K562 (cell line): ENCODE results near the gene MARK3. TPM values are rescaled to one million over a fixed set of nuclear protein-coding genes. Genes with fewer than 3 reads are reported as not detected.

ENCODE experiments used
- ILK ChIP-seq: fragments of 450-650 bp; IDR thresholded peaks from 2 replicates; pipeline ENCODE4 v1.6.1; 2016; ENCODE audit warnings: missing genetic modification characterization, low read depth, mild to moderate bottlenecking, missing compliant biosample characterization, moderate library complexity, borderline replicate concordance
- JUND ChIP-seq, 2 experiments: IDR thresholded peaks; 2 replicates in 1 of 2; 3 replicates in 1 of 2; pipeline ENCODE4 v1.6.1; 2011; ENCODE audit warnings: borderline replicate concordance in 2 of 2, low read depth in 2 of 2, low read length in 2 of 2, improper control_type of control experiment in 1 of 2, missing biosample characterization in 1 of 2, missing genetic modification characterization in 1 of 2, missing genetic modification reagents in 1 of 2
- MEF2D ChIP-seq: conservative IDR thresholded peaks from 2 replicates; pipeline ENCODE4 v1.6.1; 2016; ENCODE audit warnings: low read depth, missing genetic modification characterization, missing compliant biosample characterization
- NFE2 ChIP-seq: IDR thresholded peaks from 2 replicates; pipeline ENCODE4 v1.6.1; 2014; ENCODE audit warnings: antibody characterized with exemption, low read depth
- RNF2 ChIP-seq: sonication (generic); IDR thresholded peaks from 2 replicates; pipeline ENCODE4 v1.6.1; 2016
- SAP30 ChIP-seq: fragments of 200-600 bp; sonication (generic); IDR thresholded peaks from 2 replicates; pipeline ENCODE4 v1.6.1; 2012; ENCODE audit warnings: borderline replicate concordance, low read depth, mild to moderate bottlenecking, moderate library complexity, low read length, control low read depth, inconsistent platforms; ENCODE audit not compliant: insufficient read depth, poor library complexity, severe bottlenecking
- ZNF253 ChIP-seq: fragments of 250-450 bp; sonication (Bioruptor Pico); conservative IDR thresholded peaks from 2 replicates; pipeline ENCODE4 v1.6.1; 2021; ENCODE audit warnings: mild to moderate bottlenecking
- ZNF282 ChIP-seq: sonication (generic); formaldehyde crosslinking; IDR thresholded peaks from 2 replicates; pipeline ENCODE4 v1.8.1; 2023; ENCODE audit warnings: missing genetic modification reagents
- polyA plus RNA-seq, 8 experiments: library from polyadenylated mRNA; depleted of rRNA in 4 of 8; stranded (reverse) in 5 of 8; unstranded in 3 of 8; fragments of >200 nt; fragmentation: Nextera tagmentation in 2 of 8; fragmentation: Illumina TruSeq in 1 of 8; extraction: Ambion mirVana in 2 of 8; extraction: Trizol in 1 of 8; gene quantifications; 2 replicates each; pipeline versions ENCODE4 v1.2.1 to v1.2.3, GENCODE V29; 2011 to 2014; ENCODE audit warnings: inconsistent platforms in 1 of 8, missing spikeins in 1 of 8
- total RNA-seq, 7 experiments: library from RNA; depleted of rRNA in 6 of 7; stranded (reverse); fragments of >200 nt in 6 of 7; fragmentation: Illumina TruSeq in 2 of 7; extraction: Trizol in 2 of 7; gene quantifications; 2 replicates each; pipeline versions ENCODE4 v1.2.1 to v1.2.3, GENCODE V29; 2011 to 2021; ENCODE audit warnings: low replicate concordance in 1 of 7
- TF ChIP-seq, protein P1 (sequence below): fragments of 450-650 bp; conservative IDR thresholded peaks from 2 replicates; pipeline ENCODE4 v1.6.1; 2016; ENCODE audit warnings: missing genetic modification characterization, low read depth, mild to moderate bottlenecking, control low read depth, missing compliant biosample characterization
- TF ChIP-seq, protein P2 (sequence below): fragments of 450-650 bp; IDR thresholded peaks from 2 replicates; pipeline ENCODE4 v1.6.1; 2016; ENCODE audit warnings: missing biosample characterization, missing genetic modification characterization
- TF ChIP-seq, protein P3 (sequence below): fragments of 250-450 bp; sonication (Bioruptor Pico); IDR thresholded peaks from 2 replicates; pipeline ENCODE4 v1.9.0; 2021; ENCODE audit warnings: mild to moderate bottlenecking
- TF ChIP-seq, protein P4 (sequence below): fragments of 250-450 bp; sonication (Bioruptor Pico); IDR thresholded peaks from 2 replicates; pipeline ENCODE4 v1.8.0; 2022; ENCODE audit warnings: inconsistent platforms, mild to moderate bottlenecking, moderate library complexity, borderline replicate concordance
- TF ChIP-seq, protein P5 (sequence below): fragments of 250-450 bp; sonication (Bioruptor Pico); IDR thresholded peaks from 2 replicates; pipeline ENCODE4 v1.4.0; 2020; ENCODE audit warnings: mild to moderate bottlenecking, moderate library complexity

Gene MARK3
- total and polyA plus RNA-seq, 9 of the 15 experiments (the other 6 are each of a cell fraction or from before 2014, with no cell fraction given) = 10.1 to 68.7 (median 56.3) TPM

DNA sequence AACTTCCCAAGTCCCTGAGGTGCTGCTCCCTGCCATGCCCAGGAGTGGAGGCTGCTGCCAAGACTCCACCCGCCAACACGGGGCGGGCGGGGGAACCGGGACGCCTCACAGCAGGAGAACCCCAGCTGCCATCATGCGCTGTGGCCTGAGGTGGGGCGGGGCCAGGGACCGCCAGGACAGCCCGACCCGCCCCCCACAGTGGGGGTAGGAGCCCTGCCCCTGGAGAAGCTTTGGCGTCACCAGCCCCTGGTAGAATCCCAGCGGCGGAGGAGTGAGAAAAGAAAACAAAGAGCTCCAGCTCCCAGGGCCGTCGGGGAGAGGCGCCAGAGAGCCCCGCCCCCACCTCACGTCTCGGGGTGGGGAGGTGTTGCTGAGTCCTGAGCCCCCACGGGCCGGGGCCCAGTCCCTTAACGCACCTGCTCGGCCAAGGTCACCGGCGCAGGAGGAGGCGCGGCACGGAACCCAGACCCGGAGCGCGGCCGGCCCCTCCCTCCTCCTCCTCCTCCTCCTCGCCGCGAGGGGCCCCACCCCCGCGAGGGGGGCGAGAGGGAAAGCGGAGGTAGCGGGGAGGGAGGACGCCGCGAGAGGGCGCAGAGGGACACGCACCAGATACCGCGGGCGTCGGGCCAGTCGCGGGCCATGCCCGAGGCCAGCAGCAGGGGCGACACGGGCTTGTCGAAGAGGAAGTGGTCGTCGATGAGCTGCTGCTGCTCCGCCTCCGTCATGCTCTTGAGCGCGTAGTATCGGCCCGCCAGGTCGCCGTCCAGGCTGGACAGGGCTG is 135.6 kb downstream of the MARK3 start (continued):
- TF ChIP-seq, protein P1, sequence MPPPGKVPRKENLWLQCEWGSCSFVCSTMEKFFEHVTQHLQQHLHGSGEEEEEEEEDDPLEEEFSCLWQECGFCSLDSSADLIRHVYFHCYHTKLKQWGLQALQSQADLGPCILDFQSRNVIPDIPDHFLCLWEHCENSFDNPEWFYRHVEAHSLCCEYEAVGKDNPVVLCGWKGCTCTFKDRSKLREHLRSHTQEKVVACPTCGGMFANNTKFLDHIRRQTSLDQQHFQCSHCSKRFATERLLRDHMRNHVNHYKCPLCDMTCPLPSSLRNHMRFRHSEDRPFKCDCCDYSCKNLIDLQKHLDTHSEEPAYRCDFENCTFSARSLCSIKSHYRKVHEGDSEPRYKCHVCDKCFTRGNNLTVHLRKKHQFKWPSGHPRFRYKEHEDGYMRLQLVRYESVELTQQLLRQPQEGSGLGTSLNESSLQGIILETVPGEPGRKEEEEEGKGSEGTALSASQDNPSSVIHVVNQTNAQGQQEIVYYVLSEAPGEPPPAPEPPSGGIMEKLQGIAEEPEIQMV = no peak
- TF ChIP-seq JUND (IDR thresholded peaks at IDR 0.05; ENCODE audit: borderline replicate concordance, low read depth, low read length) (no peak), JUND (tag; IDR thresholded peaks at IDR 0.05; ENCODE audit: borderline replicate concordance, low read depth, low read length) (no peak; the same call in 2 of the 3 replicates), NFE2 (no peak), ZNF282 (CRISPR knock-in tag) (no peak), SAP30 (no peak), MEF2D (no peak), RNF2 (no peak), ILK (tag) (no peak), ZNF253 (CRISPR knock-in tag) (no peak)
- TF ChIP-seq, protein P2, sequence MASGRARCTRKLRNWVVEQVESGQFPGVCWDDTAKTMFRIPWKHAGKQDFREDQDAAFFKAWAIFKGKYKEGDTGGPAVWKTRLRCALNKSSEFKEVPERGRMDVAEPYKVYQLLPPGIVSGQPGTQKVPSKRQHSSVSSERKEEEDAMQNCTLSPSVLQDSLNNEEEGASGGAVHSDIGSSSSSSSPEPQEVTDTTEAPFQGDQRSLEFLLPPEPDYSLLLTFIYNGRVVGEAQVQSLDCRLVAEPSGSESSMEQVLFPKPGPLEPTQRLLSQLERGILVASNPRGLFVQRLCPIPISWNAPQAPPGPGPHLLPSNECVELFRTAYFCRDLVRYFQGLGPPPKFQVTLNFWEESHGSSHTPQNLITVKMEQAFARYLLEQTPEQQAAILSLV (tag) = no peak
- TF ChIP-seq, protein P3, sequence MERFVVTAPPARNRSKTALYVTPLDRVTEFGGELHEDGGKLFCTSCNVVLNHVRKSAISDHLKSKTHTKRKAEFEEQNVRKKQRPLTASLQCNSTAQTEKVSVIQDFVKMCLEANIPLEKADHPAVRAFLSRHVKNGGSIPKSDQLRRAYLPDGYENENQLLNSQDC (CRISPR knock-in tag) = no peak
- TF ChIP-seq, protein P4, sequence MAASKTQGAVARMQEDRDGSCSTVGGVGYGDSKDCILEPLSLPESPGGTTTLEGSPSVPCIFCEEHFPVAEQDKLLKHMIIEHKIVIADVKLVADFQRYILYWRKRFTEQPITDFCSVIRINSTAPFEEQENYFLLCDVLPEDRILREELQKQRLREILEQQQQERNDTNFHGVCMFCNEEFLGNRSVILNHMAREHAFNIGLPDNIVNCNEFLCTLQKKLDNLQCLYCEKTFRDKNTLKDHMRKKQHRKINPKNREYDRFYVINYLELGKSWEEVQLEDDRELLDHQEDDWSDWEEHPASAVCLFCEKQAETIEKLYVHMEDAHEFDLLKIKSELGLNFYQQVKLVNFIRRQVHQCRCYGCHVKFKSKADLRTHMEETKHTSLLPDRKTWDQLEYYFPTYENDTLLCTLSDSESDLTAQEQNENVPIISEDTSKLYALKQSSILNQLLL (CRISPR knock-in tag) = no peak
- TF ChIP-seq, protein P5, sequence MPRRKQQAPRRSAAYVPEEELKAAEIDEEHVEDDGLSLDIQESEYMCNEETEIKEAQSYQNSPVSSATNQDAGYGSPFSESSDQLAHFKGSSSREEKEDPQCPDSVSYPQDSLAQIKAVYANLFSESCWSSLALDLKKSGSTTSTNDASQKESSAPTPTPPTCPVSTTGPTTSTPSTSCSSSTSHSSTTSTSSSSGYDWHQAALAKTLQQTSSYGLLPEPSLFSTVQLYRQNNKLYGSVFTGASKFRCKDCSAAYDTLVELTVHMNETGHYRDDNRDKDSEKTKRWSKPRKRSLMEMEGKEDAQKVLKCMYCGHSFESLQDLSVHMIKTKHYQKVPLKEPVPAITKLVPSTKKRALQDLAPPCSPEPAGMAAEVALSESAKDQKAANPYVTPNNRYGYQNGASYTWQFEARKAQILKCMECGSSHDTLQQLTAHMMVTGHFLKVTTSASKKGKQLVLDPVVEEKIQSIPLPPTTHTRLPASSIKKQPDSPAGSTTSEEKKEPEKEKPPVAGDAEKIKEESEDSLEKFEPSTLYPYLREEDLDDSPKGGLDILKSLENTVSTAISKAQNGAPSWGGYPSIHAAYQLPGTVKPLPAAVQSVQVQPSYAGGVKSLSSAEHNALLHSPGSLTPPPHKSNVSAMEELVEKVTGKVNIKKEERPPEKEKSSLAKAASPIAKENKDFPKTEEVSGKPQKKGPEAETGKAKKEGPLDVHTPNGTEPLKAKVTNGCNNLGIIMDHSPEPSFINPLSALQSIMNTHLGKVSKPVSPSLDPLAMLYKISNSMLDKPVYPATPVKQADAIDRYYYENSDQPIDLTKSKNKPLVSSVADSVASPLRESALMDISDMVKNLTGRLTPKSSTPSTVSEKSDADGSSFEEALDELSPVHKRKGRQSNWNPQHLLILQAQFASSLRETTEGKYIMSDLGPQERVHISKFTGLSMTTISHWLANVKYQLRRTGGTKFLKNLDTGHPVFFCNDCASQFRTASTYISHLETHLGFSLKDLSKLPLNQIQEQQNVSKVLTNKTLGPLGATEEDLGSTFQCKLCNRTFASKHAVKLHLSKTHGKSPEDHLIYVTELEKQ = no peak
